GM23338 (cell line): ENCODE results near the gene FETUB.

Experiments
- CREB1 ChIP-seq: fragments of 250-450 bp; sonication (Bioruptor Pico); IDR thresholded peaks from 2 replicates; pipeline ENCODE4 v1.5.0; 2020; ENCODE audit warnings: low read depth, mild to moderate bottlenecking, moderate library complexity
- CTCF ChIP-seq, 2 experiments: fragments of 200-600 bp in 1 of 2; sonication (generic) in 1 of 2; conservative IDR thresholded peaks; 2 replicates each; pipeline versions ENCODE4 v1.5.1 to v1.6.1; 2016 to 2017; ENCODE audit warnings: antibody characterized with exemption in 2 of 2, low read depth in 2 of 2, mild to moderate bottlenecking in 2 of 2, moderate library complexity in 1 of 2
- EZH2 ChIP-seq: fragments of 200-600 bp; sonication (generic); IDR thresholded peaks from one replicate; pipeline ENCODE4 v1.8.0; 2017; ENCODE audit warnings: antibody characterized with exemption, mild to moderate bottlenecking, low read depth; ENCODE audit not compliant: unreplicated experiment
- EZH2phosphoT487 ChIP-seq: fragments of 200-600 bp; sonication (generic); IDR thresholded peaks from one replicate; pipeline ENCODE4 v1.8.1; 2018; ENCODE audit warnings: antibody characterized with exemption; ENCODE audit not compliant: unreplicated experiment
- JUNB ChIP-seq: IDR thresholded peaks from one replicate; pipeline ENCODE4 v1.6.1; 2016; ENCODE audit warnings: antibody characterized with exemption; ENCODE audit not compliant: unreplicated experiment
- NANOG ChIP-seq: IDR thresholded peaks from 2 replicates; pipeline ENCODE4 v1.6.1; 2016; ENCODE audit warnings: antibody characterized with exemption, borderline replicate concordance
- POLR2AphosphoS5 ChIP-seq: IDR thresholded peaks from 2 replicates; pipeline ENCODE4 v1.6.1; 2016; ENCODE audit warnings: antibody characterized with exemption, low read depth
- REST ChIP-seq: IDR thresholded peaks from one replicate; pipeline ENCODE4 v1.6.1; 2018; ENCODE audit warnings: antibody characterized with exemption; ENCODE audit not compliant: unreplicated experiment
- STAT1 ChIP-seq: IDR thresholded peaks from one replicate; pipeline ENCODE4 v1.6.1; 2016; ENCODE audit warnings: antibody characterized with exemption; ENCODE audit not compliant: unreplicated experiment

GRCh38 chr3:186635532-186635931, 4.7 kb upstream of the FETUB start:
- TF ChIP-seq CTCF (conservative IDR thresholded peaks at IDR 0.05; ENCODE audit: low read depth in 2 of 2) (no peak), EZH2phosphoT487 (no peak), POLR2AphosphoS5 (no peak), EZH2 (no peak), STAT1 (no peak), REST (no peak), JUNB (no peak), NANOG (no peak), CREB1 (CRISPR knock-in tag) (no peak)
